Adrenal gland (tissue), 5 donors: Measurements from ENCODE around the gene PTGS1.

ENCODE experiments used
- CTCF ChIP-seq, 6 experiments: fragments of 450-650 bp in 4 of 6; fragments of 200-600 bp in 2 of 6; sonication (generic) in 1 of 6; IDR thresholded peaks; 1 replicate in 5 of 6; 2 replicates in 1 of 6; pipeline versions ENCODE4 v1.5.1 to v1.8.0; 2016 to 2021; ENCODE audit warnings: antibody characterized with exemption in 6 of 6, mild to moderate bottlenecking in 2 of 6, moderate library complexity in 1 of 6
- POLR2A ChIP-seq, 2 donors: fragments of 450-650 bp; IDR thresholded peaks; one replicate each; pipeline ENCODE4 v1.6.1; 2017; ENCODE audit warnings: antibody characterized with exemption in 2 of 2, mild to moderate bottlenecking in 2 of 2, moderate library complexity in 1 of 2
- donor health status: DM: no; HTN: no; CAD: no.

- TF ChIP-seq CTCF (IDR thresholded peaks at IDR 0.05) (no peak), POLR2A (IDR thresholded peaks at IDR 0.05) (no peak)
Measured at GRCh38 chr9:122382901-122383850, 12.4 kb downstream of the PTGS1 start.
